RWPE1 (cell line): ENCODE measurements around the gene DSCAML1.
"Not testable (repeated sequence)": the region's sequence is repeated elsewhere in the genome, so short reads cannot be mapped to it uniquely, and the experiment has no call there.

Source experiments
- CTCF ChIA-PET: fragments of 350-600 bp; sonication (Branson Sonifier 250); formaldehyde crosslinking; extraction: SDS; loops from one replicate; lab custom pipeline; 2021; lab: Yijun Ruan, JAX
- POLR2A ChIA-PET: fragments of 400-600 bp; formaldehyde crosslinking; extraction: SDS; loops from one replicate; lab custom pipeline; 2020; ENCODE audit warnings: antibody characterized with exemption; ENCODE audit not compliant: low non-redundant PET; lab: Yijun Ruan, JAX
- DNase-seq: peaks from one replicate; pipeline ENCODE4 v3.0.0; 2012; ENCODE audit warnings: low spot score
- H3K27ac ChIP-seq: fragments of 450-650 bp; 2 replicates; pipeline ENCODE4 v1.5.1; 2017
- CTCF ChIP-seq: fragments of 450-650 bp; conservative IDR thresholded peaks from 2 replicates; pipeline ENCODE4 v1.5.1; 2017; ENCODE audit warnings: low read depth, mild to moderate bottlenecking

The DSCAML1 gene

GRCh38 chr11:117457031-117457785, 339.8 kb downstream of the DSCAML1 start:
- no peak overlapping the region for H3K27ac ChIP-seq
- ChIA-PET CTCF (interaction anchor here (0.6 kb wide), 1 partner anchor 260 kb away, joined by 3 read pairs; no protein-coding TSS in a partner anchor), POLR2A (no interaction called here)
- TF ChIP-seq CTCF, result no peak
- DNase-seq, result no peak

GRCh38 chr11:117456721-117457029, 340.3 kb downstream of the DSCAML1 start:
- CTCF ChIA-PET, POLR2A ChIA-PET, H3K27ac ChIP-seq, DNase-seq: not testable (repeated sequence)

- no peak for DNase-seq
Measured at GRCh38 chr11:117456027-117456720, 340.8 kb downstream of the DSCAML1 start.

GRCh38 chr11:117454564-117454917, 342.5 kb downstream of the DSCAML1 start:
- TF ChIP-seq CTCF, result no peak
- H3K27ac ChIP-seq, result no peak overlapping the region
- ChIA-PET POLR2A (no interaction called here), CTCF (no interaction called here)
- no peak for DNase-seq

More at GRCh38 chr11:117456027-117456720, 340.8 kb downstream of the DSCAML1 start:
- ChIA-PET CTCF (no interaction called here), POLR2A (no interaction called here)
- no peak overlapping the region for H3K27ac ChIP-seq
- no peak for TF ChIP-seq CTCF

GRCh38 chr11:117453886-117454563, 343.0 kb downstream of the DSCAML1 start:
- no peak for TF ChIP-seq CTCF
- DNase-seq, result no peak
- CTCF ChIA-PET, result no interaction called here
- POLR2A ChIA-PET, result no interaction called here
- H3K27ac ChIP-seq, result no peak overlapping the region

- ChIA-PET POLR2A (no interaction called here), CTCF (no interaction called here)
- DNase-seq, result no peak
- TF ChIP-seq CTCF, result no peak
- no peak overlapping the region for H3K27ac ChIP-seq
Measured at GRCh38 chr11:117449111-117449693, 347.8 kb downstream of the DSCAML1 start.
